ENCODE results near the gene KY.
A peak's percentile ranks its signal among the peaks of the same experiment; 100 is the strongest.

GRCh38 chr3:134600685-134601463, 49.9 kb downstream of the KY start:
- TF ChIP-seq CTCF (IDR thresholded peaks at IDR 0.05; ENCODE audit: low read length) (peak; percentile 97), EZH2 (optimal IDR thresholded peaks at IDR 0.05; ENCODE audit: low read depth, low read length) (no peak), EZH2phosphoT487 (IDR thresholded peaks at IDR 0.05; ENCODE audit: low read length) (no peak)
